GM12891 (cell line): ENCODE data around the gene MRRF.

ENCODE experiments used
- PAX5 ChIP-seq: IDR thresholded peaks from 2 replicates; pipeline ENCODE4 v1.6.1; 2011; ENCODE audit warnings: low read length, moderate library complexity, mild to moderate bottlenecking; ENCODE audit not compliant: insufficient read depth, severe bottlenecking
- POLR2A ChIP-seq: IDR thresholded peaks from 2 replicates; pipeline ENCODE4 v1.6.1; 2011; ENCODE audit warnings: low read depth, low read length, control low read depth
- POLR2AphosphoS5 ChIP-seq: IDR thresholded peaks from 2 replicates; pipeline ENCODE4 v1.6.1; 2011; ENCODE audit warnings: low read depth, low read length, control low read depth
- POU2F2 ChIP-seq: IDR thresholded peaks from 2 replicates; pipeline ENCODE4 v1.6.1; 2011; ENCODE audit warnings: low read depth, mild to moderate bottlenecking, control low read depth, low read length, moderate library complexity
- SPI1 ChIP-seq: IDR thresholded peaks from 2 replicates; pipeline ENCODE4 v1.6.1; 2011; ENCODE audit warnings: low read depth, low read length, control low read depth
- TAF1 ChIP-seq: IDR thresholded peaks from 2 replicates; pipeline ENCODE4 v1.6.1; 2011; ENCODE audit warnings: low read depth, low read length, control low read depth

GRCh38 chr9:122376796-122377195, 112.1 kb downstream of the MRRF start:
- TF ChIP-seq POLR2A (no peak), TAF1 (no peak), SPI1 (no peak), POLR2AphosphoS5 (no peak), POU2F2 (no peak), PAX5 (no peak)
